ENCODE data around the gene HTR1E.

The HTR1E gene

DNA sequence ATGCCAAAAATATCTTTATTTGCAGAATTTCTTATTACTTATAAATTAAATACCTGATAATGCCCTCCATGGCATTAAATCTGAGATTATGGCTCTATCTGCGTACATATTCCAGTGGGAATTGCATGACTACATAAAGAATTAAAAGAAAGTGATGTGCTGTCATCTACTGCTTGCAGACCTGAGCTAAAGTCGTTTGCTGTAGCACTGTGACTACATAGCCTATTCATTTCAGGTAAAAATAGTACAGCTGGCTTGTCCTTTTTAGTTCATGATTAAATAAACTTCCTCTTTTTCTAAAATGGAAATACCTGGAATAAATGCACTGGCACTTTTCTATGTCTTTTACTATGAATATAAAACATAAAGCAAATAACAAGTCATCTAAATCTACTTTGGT lies 79.4 kb downstream of the HTR1E start:
- DNase-seq (ENCODE audit: low read depth in 2 of 2): no peak
- H3K4me3 ChIP-seq (replicated peaks in 1 of 2; ENCODE audit: low read depth in 2 of 2, low read length in 2 of 2): no peak overlapping the region
- TF ChIP-seq, protein P1, sequence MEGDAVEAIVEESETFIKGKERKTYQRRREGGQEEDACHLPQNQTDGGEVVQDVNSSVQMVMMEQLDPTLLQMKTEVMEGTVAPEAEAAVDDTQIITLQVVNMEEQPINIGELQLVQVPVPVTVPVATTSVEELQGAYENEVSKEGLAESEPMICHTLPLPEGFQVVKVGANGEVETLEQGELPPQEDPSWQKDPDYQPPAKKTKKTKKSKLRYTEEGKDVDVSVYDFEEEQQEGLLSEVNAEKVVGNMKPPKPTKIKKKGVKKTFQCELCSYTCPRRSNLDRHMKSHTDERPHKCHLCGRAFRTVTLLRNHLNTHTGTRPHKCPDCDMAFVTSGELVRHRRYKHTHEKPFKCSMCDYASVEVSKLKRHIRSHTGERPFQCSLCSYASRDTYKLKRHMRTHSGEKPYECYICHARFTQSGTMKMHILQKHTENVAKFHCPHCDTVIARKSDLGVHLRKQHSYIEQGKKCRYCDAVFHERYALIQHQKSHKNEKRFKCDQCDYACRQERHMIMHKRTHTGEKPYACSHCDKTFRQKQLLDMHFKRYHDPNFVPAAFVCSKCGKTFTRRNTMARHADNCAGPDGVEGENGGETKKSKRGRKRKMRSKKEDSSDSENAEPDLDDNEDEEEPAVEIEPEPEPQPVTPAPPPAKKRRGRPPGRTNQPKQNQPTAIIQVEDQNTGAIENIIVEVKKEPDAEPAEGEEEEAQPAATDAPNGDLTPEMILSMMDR (IDR thresholded peaks at IDR 0.05; ENCODE audit: low read depth, low read length): no peak

DNA sequence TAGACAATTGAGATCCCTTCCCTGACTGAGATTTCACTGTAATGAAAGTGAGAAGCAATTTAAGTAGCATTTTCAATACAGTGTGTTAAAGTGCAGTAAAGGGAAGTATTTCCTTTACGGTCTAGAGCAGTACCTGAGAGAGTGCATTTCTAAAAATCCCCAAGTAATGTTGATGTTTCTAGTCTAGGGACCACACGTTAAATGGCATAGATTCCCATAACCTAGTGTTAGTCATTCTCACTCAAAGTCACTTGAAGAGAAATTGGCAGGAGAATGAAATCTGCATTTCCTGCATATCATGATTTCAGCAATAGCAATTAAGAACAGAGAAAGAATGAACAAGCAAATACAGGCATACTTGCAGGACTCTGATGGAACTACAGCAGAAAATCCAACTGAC lies 89.7 kb downstream of the HTR1E start:
- H3K4me3 ChIP-seq (replicated peaks in 1 of 2; ENCODE audit: low read depth in 2 of 2, low read length in 2 of 2): no peak overlapping the region
- TF ChIP-seq, protein P1 (IDR thresholded peaks at IDR 0.05; ENCODE audit: low read depth, low read length): no peak
- no peak for DNase-seq (ENCODE audit: low read depth in 2 of 2)

DNA sequence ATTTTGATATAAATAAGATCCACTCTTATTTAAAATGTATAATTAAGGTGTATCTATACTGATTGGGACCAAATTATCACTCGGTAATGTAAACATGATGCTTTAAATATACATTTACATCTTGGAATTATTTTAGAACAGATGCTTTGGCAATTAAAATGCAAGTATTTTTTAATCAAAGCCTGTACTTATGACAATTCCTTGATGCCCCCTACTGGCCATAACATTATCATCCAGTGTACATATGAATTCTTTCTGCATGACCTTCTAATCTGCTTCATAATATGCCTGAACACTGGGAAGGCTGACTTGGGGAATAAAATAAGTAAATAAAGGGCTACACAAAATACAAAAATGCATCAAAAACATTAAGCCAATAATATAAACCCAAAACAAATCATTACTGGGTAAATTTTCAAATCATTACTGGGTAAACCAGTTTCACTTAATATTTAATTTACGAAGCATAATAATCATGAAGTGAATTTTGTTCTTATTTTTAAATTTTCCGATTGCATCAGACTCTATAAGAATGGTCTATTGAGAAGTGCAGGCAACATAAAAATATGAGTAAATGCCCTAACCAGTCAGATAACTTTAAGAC lies 92.5 kb downstream of the HTR1E start:
- peak; percentile 68 to 81 for DNase-seq (ENCODE audit: low read depth in 2 of 2)
- TF ChIP-seq, protein P1 (IDR thresholded peaks at IDR 0.05; ENCODE audit: low read depth, low read length): peak; percentile 60
- no peak overlapping the region for H3K4me3 ChIP-seq (replicated peaks in 1 of 2; ENCODE audit: low read depth in 2 of 2, low read length in 2 of 2)

GRCh38 chr6:87040729-87041128 lies 103.4 kb downstream of the HTR1E start:
- no peak overlapping the region for H3K4me3 ChIP-seq (replicated peaks in 1 of 2; ENCODE audit: low read depth in 2 of 2, low read length in 2 of 2)
- TF ChIP-seq, protein P1 (IDR thresholded peaks at IDR 0.05; ENCODE audit: low read depth, low read length): no peak
- DNase-seq (ENCODE audit: low read depth in 2 of 2): no peak

GRCh38 chr6:87045521-87046075 lies 108.3 kb downstream of the HTR1E start:
- no peak for DNase-seq (ENCODE audit: low read depth in 2 of 2)
- no peak overlapping the region for H3K4me3 ChIP-seq (replicated peaks in 1 of 2; ENCODE audit: low read depth in 2 of 2, low read length in 2 of 2)
- TF ChIP-seq, protein P1 (IDR thresholded peaks at IDR 0.05; ENCODE audit: low read depth, low read length): no peak

GRCh38 chr6:87049779-87050178 lies 112.5 kb downstream of the HTR1E start:
- no peak overlapping the region for H3K4me3 ChIP-seq (replicated peaks in 1 of 2; ENCODE audit: low read depth in 2 of 2, low read length in 2 of 2)
- TF ChIP-seq, protein P1 (IDR thresholded peaks at IDR 0.05; ENCODE audit: low read depth, low read length): no peak
- no peak for DNase-seq (ENCODE audit: low read depth in 2 of 2)

GRCh38 chr6:87053312-87053711 lies 116.0 kb downstream of the HTR1E start:
- no peak overlapping the region for H3K4me3 ChIP-seq (replicated peaks in 1 of 2; ENCODE audit: low read depth in 2 of 2, low read length in 2 of 2)
- no peak for DNase-seq (ENCODE audit: low read depth in 2 of 2)
- TF ChIP-seq, protein P1 (IDR thresholded peaks at IDR 0.05; ENCODE audit: low read depth, low read length): no peak
